NCI-H128 (cell line): ENCODE data around the gene ADIRF.
"Not testable (repeated sequence)": the region's sequence is repeated elsewhere in the genome, so short reads cannot be mapped to it uniquely, and the experiment has no call there.

Experiments used
- DNase-seq: peaks from one replicate; lab custom pipeline; 2025; ENCODE audit not compliant: unreplicated experiment; lab: John Stamatoyannopoulos, UW

Gene ADIRF

DNA sequence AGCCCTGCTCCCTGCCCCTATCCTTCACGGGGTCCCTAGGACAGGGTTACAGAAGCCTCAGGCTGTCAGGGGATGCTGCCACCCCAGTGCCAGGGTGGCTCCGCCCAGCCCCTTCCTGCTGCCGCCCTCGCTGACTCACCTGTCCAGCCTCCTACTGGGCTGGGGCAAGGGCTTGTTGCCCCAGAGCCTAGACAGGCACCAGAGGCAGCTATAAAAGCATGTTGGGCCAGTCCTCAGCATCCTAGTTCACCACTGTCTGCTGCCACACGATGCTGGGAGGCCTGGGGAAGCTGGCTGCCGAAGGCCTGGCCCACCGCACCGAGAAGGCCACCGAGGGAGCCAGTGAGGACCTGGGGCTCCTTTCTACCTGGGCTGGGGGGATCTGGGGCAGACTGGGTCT, 51.8 kb downstream of the ADIRF start, which contains the start of gene FAM25A:
Gene FAM25A, plus strand, starts transcription at position 239 of the 400 bp plus-strand sequence. Its CDS starts 31 bp downstream, at position 270.
- DNase-seq: not testable (repeated sequence)
